AG04449 (cell line): ENCODE data around the gene ADGRE3.

Experiments used
- CTCF ChIA-PET: fragments of 350-600 bp; formaldehyde crosslinking; extraction: SDS; loops from one replicate; lab custom pipeline; 2021; ENCODE audit warnings: antibody characterized with exemption; lab: Yijun Ruan, JAX
- POLR2A ChIA-PET: fragments of 400-600, 350-600 bp; formaldehyde crosslinking; extraction: SDS; loops from one replicate; lab custom pipeline; 2020; ENCODE audit warnings: antibody characterized with exemption, inconsistent platforms; lab: Yijun Ruan, JAX
- DNase-seq: peaks from one replicate; pipeline ENCODE4 v3.0.0-alpha.2; 2010; ENCODE audit warnings: low read depth, low spot score
- H3K4me3 ChIP-seq: 2 replicates; pipeline ENCODE4 v1.5.1; 2011; ENCODE audit warnings: low read depth, mild to moderate bottlenecking, control low read depth, low read length
- TF ChIP-seq, protein P1 (sequence below): IDR thresholded peaks from one replicate; pipeline ENCODE4 v1.5.1; 2011; ENCODE audit warnings: mild to moderate bottlenecking, moderate library complexity, low read length, control low read depth, inconsistent platforms; ENCODE audit not compliant: insufficient read depth; ENCODE audit errors: missing control alignments

Gene ADGRE3, protein sequence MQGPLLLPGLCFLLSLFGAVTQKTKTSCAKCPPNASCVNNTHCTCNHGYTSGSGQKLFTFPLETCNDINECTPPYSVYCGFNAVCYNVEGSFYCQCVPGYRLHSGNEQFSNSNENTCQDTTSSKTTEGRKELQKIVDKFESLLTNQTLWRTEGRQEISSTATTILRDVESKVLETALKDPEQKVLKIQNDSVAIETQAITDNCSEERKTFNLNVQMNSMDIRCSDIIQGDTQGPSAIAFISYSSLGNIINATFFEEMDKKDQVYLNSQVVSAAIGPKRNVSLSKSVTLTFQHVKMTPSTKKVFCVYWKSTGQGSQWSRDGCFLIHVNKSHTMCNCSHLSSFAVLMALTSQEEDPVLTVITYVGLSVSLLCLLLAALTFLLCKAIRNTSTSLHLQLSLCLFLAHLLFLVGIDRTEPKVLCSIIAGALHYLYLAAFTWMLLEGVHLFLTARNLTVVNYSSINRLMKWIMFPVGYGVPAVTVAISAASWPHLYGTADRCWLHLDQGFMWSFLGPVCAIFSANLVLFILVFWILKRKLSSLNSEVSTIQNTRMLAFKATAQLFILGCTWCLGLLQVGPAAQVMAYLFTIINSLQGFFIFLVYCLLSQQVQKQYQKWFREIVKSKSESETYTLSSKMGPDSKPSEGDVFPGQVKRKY

DNA sequence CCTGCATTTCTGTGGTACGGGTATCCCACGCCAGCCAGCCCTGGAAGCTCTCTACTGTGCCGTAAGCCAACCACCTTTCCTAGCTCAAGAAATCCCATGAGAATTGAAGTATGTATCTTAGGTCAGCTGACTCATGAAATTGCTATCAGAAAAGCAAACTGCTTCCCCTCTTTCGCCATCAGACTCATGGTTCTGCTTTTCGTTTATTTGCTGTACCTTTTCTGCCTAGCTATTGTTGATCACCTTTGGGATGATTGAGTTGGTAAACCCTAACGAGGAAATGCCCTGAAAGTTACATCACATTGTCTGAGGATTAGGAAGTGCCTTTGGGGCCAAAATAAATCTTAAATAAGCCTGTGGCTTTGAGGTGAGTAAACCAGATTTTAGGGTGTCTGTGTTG, at the start of gene ADGRE3:
ADGRE3 (minus strand) TSS at position 81 of the 400 bp plus-strand sequence; CDS start at position 7, 74 bp downstream.
- CTCF ChIA-PET, result interaction anchor here (6.3 kb wide), 1 partner anchor 11 kb away, joined by 32 read pairs; no protein-coding TSS in a partner anchor
- POLR2A ChIA-PET, result no interaction called here
- no peak for DNase-seq
- TF ChIP-seq, protein P1, sequence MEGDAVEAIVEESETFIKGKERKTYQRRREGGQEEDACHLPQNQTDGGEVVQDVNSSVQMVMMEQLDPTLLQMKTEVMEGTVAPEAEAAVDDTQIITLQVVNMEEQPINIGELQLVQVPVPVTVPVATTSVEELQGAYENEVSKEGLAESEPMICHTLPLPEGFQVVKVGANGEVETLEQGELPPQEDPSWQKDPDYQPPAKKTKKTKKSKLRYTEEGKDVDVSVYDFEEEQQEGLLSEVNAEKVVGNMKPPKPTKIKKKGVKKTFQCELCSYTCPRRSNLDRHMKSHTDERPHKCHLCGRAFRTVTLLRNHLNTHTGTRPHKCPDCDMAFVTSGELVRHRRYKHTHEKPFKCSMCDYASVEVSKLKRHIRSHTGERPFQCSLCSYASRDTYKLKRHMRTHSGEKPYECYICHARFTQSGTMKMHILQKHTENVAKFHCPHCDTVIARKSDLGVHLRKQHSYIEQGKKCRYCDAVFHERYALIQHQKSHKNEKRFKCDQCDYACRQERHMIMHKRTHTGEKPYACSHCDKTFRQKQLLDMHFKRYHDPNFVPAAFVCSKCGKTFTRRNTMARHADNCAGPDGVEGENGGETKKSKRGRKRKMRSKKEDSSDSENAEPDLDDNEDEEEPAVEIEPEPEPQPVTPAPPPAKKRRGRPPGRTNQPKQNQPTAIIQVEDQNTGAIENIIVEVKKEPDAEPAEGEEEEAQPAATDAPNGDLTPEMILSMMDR, result no peak
- no peak within 1 kb of the TSS for H3K4me3 ChIP-seq

DNA sequence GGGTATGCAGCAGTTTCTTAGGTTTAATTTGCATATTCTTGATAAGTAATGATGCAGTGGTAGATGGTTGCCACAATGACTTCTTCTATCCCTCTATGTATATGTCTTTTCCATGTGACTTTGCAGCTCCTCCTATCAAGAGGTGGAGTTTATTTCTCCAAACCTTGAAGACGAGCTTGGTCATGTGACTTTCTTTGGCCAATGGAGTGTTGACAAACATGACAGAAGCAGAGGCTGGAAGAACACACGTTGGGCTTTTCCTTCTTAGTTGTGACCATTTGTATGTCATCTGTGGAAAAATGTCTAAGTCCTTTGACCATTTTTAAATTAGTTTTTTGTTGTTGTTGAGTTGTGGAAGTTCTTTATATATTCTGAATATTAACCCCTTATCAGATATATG, 47.5 kb upstream of the ADGRE3 start:
- CTCF ChIA-PET, result no interaction called here

DNA sequence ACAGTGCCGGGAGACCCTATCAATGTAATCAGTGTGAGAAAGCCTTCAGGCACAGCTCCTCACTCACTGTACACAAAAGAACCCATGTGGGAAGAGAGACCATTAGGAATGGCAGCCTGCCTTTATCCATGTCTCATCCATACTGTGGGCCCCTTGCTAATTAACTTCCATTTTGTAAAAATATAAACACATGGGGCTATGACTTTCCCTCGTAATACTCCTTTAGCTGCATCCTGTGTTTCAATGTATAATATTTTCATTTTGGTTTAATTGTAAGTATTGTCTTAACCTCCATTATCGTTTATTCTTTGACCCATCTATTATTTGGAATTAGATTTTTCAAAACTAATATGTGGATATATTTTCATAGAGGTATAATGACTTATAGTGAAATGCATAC, 44.5 kb upstream of the ADGRE3 start:
- POLR2A ChIA-PET, result no interaction called here
- DNase-seq, result no peak
- CTCF ChIA-PET, result no interaction called here
- TF ChIP-seq, protein P1, result no peak
- no peak overlapping the region for H3K4me3 ChIP-seq

More for the DNA sequence above, 47.5 kb upstream of the ADGRE3 start:
- DNase-seq, result no peak
- TF ChIP-seq, protein P1, result no peak
- POLR2A ChIA-PET, result no interaction called here
- H3K4me3 ChIP-seq, result no peak overlapping the region

DNA sequence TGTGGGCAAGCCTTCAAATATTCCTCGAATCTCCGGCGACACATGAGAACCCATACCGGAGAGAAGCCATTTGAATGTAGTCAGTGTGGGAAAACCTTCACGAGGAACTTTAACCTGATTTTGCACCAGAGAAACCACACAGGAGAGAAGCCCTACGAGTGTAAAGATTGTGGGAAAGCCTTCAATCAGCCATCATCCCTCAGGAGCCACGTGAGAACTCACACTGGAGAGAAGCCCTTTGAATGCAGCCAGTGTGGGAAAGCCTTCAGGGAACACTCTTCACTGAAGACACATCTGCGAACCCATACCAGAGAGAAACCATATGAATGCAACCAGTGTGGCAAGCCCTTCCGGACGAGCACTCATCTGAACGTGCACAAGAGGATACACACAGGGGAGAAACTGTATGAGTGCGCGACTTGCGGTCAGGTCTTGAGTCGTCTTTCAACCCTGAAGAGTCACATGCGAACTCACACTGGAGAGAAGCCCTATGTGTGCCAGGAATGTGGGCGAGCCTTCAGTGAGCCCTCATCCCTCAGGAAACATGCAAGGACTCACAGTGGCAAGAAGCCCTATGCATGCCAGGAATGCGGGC, 44.0 kb upstream of the ADGRE3 start:
- POLR2A ChIA-PET, result no interaction called here
- no peak for DNase-seq
- CTCF ChIA-PET, result no interaction called here
- H3K4me3 ChIP-seq, result no peak overlapping the region
- TF ChIP-seq, protein P1, result no peak

DNA sequence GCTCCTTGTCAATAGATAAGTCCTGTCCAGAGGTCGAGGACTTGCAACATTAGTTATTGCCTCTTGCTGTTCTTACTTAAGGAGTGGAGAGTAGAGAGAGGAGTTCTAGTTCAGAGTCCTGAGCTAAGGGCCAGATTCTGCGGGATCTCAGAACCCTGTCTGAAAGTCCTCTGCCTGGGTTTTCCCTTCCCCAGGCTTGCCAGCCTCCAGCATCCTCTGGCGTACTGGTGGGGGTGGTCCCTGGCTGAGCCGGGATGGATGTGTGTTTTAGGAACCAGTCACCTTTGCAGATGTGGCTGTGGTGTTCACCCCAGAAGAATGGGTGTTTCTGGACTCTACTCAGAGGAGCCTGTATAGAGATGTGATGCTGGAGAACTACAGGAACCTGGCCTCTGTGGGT, 41.2 kb upstream of the ADGRE3 start:
- TF ChIP-seq, protein P1, result no peak
- H3K4me3 ChIP-seq, result no peak overlapping the region
- ChIA-PET CTCF (no interaction called here), POLR2A (no interaction called here)
- DNase-seq, result no peak

DNA sequence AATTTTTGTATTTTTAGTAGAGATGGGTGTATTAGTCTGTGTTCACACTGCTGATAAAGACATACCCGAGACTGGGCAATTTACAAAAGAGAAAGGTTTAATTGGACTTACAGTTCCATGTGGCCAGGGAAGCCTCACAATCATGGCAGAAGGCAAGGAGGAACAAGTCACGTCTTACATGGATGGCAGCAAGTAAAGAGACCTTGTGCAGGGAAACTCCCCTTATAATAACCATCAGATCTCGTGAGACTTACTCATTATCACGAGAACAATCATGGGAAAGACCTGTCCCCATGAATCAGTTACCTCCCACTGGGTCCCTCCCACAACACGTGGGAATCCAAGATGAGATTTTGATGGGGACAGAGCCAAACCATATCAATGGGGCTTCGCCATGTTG, 29.8 kb upstream of the ADGRE3 start:
- POLR2A ChIA-PET, result no interaction called here
- TF ChIP-seq, protein P1, result no peak
- H3K4me3 ChIP-seq, result no peak overlapping the region
- no peak for DNase-seq
- CTCF ChIA-PET, result no interaction called here
